Small intestine (tissue), 7 donors: ENCODE data around the gene MCTP1. TPM values are rescaled to one million over a fixed set of nuclear protein-coding genes. Genes with fewer than 3 reads are reported as not detected.

ENCODE experiments used
- DNase-seq, 2 donors: peaks; one replicate each; pipeline versions ENCODE4 v3.0.0 to v3.0.0-alpha.2; 2013
- FAIRE-seq: peaks from 2 replicates; lab custom pipeline; 2012; peaks lifted over from hg19 to GRCh38; lab: Jason Lieb, UNC
- H3K27ac ChIP-seq, 3 donors: one replicate each; pipeline ENCODE4 v1.5.1; 2013; ENCODE audit warnings: low read length in 2 of 3, mild to moderate bottlenecking in 2 of 3, control low read depth in 1 of 3, inconsistent platforms in 1 of 3, low read depth in 1 of 3, moderate library complexity in 1 of 3
- H3K27me3 ChIP-seq, 3 donors: one replicate each; pipeline ENCODE4 v1.6.1; 2013; ENCODE audit warnings: low read length in 3 of 3, inconsistent platforms in 1 of 3; ENCODE audit not compliant: control insufficient read depth in 3 of 3, insufficient read depth in 3 of 3
- H3K36me3 ChIP-seq, 3 donors: one replicate each; pipeline ENCODE4 v1.6.1; 2013; ENCODE audit warnings: low read length in 3 of 3, inconsistent platforms in 1 of 3, low read depth in 1 of 3, mild to moderate bottlenecking in 1 of 3, moderate library complexity in 1 of 3; ENCODE audit not compliant: control insufficient read depth in 3 of 3, insufficient read depth in 2 of 3
- H3K4me1 ChIP-seq, 3 donors: one replicate each; pipeline ENCODE4 v1.6.1; 2013; ENCODE audit warnings: low read length in 2 of 3, inconsistent platforms in 1 of 3, low read depth in 1 of 3, mild to moderate bottlenecking in 1 of 3, moderate library complexity in 1 of 3; ENCODE audit not compliant: control insufficient read depth in 3 of 3, insufficient read depth in 2 of 3
- H3K4me3 ChIP-seq, 3 donors: one replicate each; pipeline ENCODE4 v1.5.1; 2013; ENCODE audit warnings: low read length in 3 of 3, control low read depth in 1 of 3, inconsistent platforms in 1 of 3, low read depth in 1 of 3, mild to moderate bottlenecking in 1 of 3, moderate library complexity in 1 of 3
- H3K9me3 ChIP-seq, 2 donors: one replicate each; pipeline ENCODE4 v1.6.1; 2013; ENCODE audit warnings: low read depth in 1 of 2, low read length in 1 of 2; ENCODE audit not compliant: control insufficient read depth in 2 of 2, insufficient read depth in 1 of 2
- WGBS, 3 donors: extraction: QIAGEN DNeasy Blood & Tissue Kit; methylation state at CpG; one replicate each; pipeline ENCODE4 v1.1.7; 2013; 5-methylcytosine and 5-hydroxymethylcytosine counted together
- polyA plus RNA-seq, 4 donors: library from polyadenylated mRNA; stranded (reverse) in 3 of 4; unstranded in 1 of 4; fragments of 200-250 nt in 3 of 4; fragments of 120-200 nt in 1 of 4; gene quantifications; one replicate each; pipeline versions ENCODE4 v1.2.1 to v1.2.3, GENCODE V29; 2013
- donor health status: healthy with polysubstance abuse.
- donor health status: control.
- donor health status: control.
- donor health status: Bipolar disorder and iron deficiency.
- donor health status: healthy.

MCTP1 gene
- polyA plus RNA-seq, 4 donors: 0.22 to 6.1 (median 2.3) TPM

DNA sequence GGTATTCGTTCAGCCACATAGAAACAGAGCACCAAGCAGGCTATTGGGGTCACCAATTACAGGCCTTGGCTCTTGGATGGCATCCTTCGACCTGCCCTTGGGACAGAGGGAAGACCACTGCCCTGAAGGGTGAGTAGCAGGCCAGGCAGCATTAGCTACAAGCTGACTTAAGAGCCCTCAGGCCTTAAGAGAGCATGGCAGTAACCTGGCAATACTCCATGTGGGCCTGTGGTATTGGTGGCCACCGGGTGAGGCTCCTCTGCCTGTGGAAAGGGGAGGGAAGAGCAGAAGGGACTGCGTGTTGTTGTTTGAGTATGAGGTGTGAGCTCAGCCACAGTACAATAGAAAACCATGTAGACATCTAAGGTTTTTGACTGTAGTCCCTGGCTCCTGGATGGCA lies 170.6 kb downstream of the MCTP1 start:
- WGBS, 3 donors: 66 to 87% (median 70%) methylated on average over 4 of the region's 4 CpGs
- Histone ChIP-seq H3K9me3 (peaks cover 0 to 3% of the 10 kb centered on the region in 2 donors), H3K27ac (no peak overlapping the region), H3K4me1 (no peaks in the 10 kb centered on the region), H3K4me3 (no peak overlapping the region), H3K27me3 (no peaks in the 10 kb centered on the region), H3K36me3 (no peaks in the 10 kb centered on the region)
- DNase-seq (no peak), FAIRE-seq (no peak)

DNA sequence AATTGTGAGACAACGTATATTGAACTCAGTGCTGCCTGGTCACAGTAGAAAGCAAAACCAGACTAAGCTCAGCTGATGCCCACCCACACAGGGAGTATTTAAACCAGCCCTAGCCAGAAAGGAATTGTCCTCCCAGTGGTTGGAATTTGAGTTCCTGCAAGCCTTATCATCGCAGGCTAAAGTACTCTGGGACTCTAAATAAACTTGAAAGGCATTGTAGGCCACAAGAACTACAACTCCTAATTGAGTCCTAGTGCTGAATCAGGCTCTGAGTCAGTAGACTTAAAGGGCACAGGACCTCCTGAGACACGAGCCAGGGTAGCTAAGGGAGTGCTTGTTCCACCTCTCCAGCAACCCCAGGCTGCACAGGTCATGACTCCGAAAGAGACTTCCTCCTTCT lies 171.4 kb downstream of the MCTP1 start:
- Histone ChIP-seq H3K9me3 (peaks cover 0 to 3% of the 10 kb centered on the region in 2 donors), H3K27ac (no peak overlapping the region), H3K27me3 (no peaks in the 10 kb centered on the region), H3K36me3 (no peaks in the 10 kb centered on the region), H3K4me1 (no peaks in the 10 kb centered on the region), H3K4me3 (no peak overlapping the region)
- FAIRE-seq (no peak), DNase-seq (peak in 1 of 2 donors; percentile 36)
- WGBS, 3 donors: 33 to 60% (median 47%) methylated on average over 4 of the region's 4 CpGs

DNA sequence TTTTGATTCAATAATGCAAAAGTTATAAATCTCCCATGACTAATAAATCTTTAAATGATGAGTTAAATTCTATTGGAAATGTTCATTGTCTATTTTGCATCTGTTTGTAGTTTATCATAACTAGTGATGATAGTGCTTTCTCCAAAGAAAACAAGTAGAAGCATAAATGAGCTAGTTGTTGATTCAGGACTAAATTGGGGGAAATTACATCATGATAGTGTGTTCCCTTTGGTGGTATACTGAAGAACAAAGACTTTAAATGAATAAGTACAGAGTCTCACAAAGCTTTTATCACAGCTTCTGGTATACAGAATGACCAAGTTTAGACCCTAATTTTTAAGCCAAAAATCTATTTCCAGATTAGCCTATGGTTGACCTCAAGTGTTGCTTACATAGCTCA lies 173.8 kb downstream of the MCTP1 start:
- H3K27ac ChIP-seq: no peak overlapping the region
- H3K27me3 ChIP-seq: no peaks in the 10 kb centered on the region
- H3K9me3 ChIP-seq: peaks cover 0 to 3% of the 10 kb centered on the region in 2 donors
- DNase-seq (no peak), FAIRE-seq (no peak)
- no peak overlapping the region for H3K4me3 ChIP-seq
- no peaks in the 10 kb centered on the region for H3K36me3 ChIP-seq
- H3K4me1 ChIP-seq: no peaks in the 10 kb centered on the region

DNA sequence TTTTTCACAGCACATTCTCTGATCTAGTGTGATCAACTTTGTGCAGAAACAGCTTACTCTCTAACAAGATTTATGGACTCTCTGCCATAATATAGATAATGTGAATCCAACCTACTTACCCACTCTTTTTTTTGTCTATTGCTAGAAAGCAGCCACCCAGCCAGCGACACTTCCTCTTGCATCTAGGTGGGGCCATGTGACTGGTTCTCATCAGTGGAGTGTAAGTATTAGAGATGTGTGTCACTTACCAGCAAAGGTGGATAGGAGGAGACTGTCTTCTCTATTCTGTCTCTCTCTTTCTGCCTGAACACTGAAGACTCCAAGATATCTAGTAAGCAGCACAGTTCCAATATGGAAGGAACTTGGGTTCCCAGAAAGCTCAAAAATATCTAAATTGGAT lies 174.8 kb downstream of the MCTP1 start:
- no peaks in the 10 kb centered on the region for H3K4me1 ChIP-seq
- no peaks in the 10 kb centered on the region for H3K27me3 ChIP-seq
- no peaks in the 10 kb centered on the region for H3K36me3 ChIP-seq
- H3K9me3 ChIP-seq: peaks cover 0 to 3% of the 10 kb centered on the region in 2 donors
- no peak overlapping the region for H3K4me3 ChIP-seq
- WGBS, 3 donors: 30 to 48% (median 44%) methylated on average over 1 of the region's 1 CpG
- FAIRE-seq (no peak), DNase-seq (no peak)
- no peak overlapping the region for H3K27ac ChIP-seq

DNA sequence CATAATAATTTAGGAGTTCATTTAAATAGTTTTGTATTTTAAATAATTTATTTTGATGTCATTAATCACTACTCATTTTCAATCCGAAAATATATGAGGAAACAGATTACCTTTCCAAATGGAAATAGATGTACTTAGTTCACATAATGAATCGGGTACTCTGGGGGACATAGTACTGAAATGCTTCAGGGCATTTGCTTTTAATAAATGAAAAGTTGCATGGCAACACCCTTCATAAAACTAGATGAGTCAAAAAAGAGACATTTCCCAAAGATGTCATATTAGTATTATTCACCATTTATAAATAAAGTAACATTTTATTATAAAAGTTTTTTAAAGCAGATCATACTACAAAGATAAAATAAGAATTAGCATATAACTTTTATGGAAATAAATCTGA lies 177.8 kb downstream of the MCTP1 start:
- Histone ChIP-seq H3K9me3 (no peaks in the 10 kb centered on the region), H3K27me3 (no peaks in the 10 kb centered on the region), H3K4me3 (no peak overlapping the region), H3K4me1 (no peaks in the 10 kb centered on the region), H3K36me3 (no peaks in the 10 kb centered on the region), H3K27ac (no peak overlapping the region)
- DNase-seq (no peak), FAIRE-seq (no peak)
- 80 to 88% (median 88%) methylated on average over 2 of the region's 2 CpGs for WGBS, 3 donors

DNA sequence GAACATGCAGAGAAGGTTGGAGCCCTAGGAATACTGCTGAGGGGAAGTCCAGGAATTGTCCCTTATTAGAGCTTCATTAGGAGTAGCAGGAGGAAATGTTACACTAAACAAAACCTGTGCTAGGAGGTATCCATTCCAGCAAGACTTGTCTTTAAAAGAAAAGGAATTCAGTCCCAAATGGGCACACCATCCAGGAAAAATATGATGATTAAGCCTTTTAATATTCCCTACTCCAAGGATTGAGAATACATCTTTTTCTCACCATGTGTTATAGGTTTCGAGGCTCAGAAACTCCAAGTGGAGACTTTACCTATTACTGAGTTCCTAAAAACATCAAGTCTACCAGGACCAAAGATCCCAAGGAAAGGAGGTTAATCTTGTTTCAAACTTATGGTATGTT lies 179.3 kb downstream of the MCTP1 start:
- H3K4me1 ChIP-seq: no peaks in the 10 kb centered on the region
- WGBS, 3 donors: 65 to 92% (median 89%) methylated on average over 1 of the region's 1 CpG
- H3K4me3 ChIP-seq: no peak overlapping the region
- no peaks in the 10 kb centered on the region for H3K36me3 ChIP-seq
- no peak overlapping the region for H3K27ac ChIP-seq
- DNase-seq (no peak), FAIRE-seq (no peak)
- H3K27me3 ChIP-seq: no peaks in the 10 kb centered on the region
- H3K9me3 ChIP-seq: no peaks in the 10 kb centered on the region

DNA sequence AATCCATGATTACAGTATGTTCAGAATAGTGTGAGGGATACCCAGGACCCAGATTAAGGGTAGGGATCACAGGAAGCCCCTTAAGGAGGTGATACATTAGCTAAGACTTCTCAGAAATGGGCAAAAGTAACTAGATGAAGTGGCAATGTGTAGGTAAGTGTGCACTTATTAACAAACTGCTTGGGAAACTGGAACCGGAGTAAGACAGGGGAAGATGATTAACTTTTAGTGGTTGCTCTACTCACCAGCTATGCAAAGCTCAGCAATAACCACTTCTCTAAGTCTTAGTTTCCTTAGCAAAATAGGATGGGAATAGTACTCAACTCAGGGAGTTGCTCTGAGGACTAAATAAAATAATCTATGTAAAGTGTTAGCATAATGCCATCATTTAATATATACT lies 182.2 kb downstream of the MCTP1 start:
- no peak for FAIRE-seq

DNA sequence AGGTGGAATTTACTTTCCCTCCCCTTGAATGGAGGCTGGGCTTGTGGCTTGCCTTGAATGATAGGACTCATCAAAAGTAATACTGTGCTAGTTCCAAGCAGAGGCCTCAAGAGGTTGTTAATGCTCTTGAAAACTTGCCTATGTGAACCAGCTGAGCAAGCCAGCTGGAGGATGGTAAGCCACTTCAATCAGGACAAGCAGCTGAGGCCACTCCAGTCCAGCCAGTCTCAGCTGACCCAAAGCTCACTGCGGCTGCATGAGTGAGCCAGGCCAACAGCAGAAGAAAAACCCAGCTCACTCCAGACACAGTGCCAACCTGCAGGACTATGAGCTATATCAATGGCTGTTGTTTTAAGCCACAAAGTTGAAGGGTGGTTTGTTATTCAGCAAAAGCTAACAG lies 182.8 kb downstream of the MCTP1 start:
- no peaks in the 10 kb centered on the region for H3K27me3 ChIP-seq
- 63 to 87% (median 87%) methylated on average over 1 of the region's 1 CpG for WGBS, 3 donors
- FAIRE-seq (no peak), DNase-seq (no peak)
- no peaks in the 10 kb centered on the region for H3K4me1 ChIP-seq
- no peak overlapping the region for H3K4me3 ChIP-seq
- no peak overlapping the region for H3K27ac ChIP-seq
- H3K9me3 ChIP-seq: no peaks in the 10 kb centered on the region
- no peaks in the 10 kb centered on the region for H3K36me3 ChIP-seq

More for the DNA sequence above, 182.2 kb downstream of the MCTP1 start:
- Histone ChIP-seq H3K27ac (no peak overlapping the region), H3K27me3 (no peaks in the 10 kb centered on the region), H3K36me3 (no peaks in the 10 kb centered on the region), H3K4me3 (no peak overlapping the region), H3K9me3 (no peaks in the 10 kb centered on the region), H3K4me1 (no peaks in the 10 kb centered on the region)
- WGBS, 3 donors: 74 to 90% (median 80%) methylated on average over 1 of the region's 1 CpG
- DNase-seq: no peak

DNA sequence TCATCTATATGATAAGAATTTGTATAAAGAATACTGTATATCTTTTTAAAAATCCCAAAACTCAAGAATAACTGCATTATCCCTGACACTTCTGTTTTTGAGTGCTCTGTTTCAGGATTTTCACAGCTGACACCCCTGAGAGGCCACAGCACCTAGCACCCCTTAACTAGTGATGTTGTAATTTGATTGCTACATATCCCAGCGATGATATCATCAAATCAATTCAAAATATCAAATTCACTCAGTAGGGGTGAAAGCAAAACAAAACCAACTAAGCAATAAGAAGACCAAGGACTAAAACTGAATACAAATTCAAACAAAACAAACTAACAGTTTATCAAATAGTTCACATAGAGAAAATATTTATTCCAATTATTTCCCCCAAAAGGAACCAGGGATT lies 184.3 kb downstream of the MCTP1 start:
- Histone ChIP-seq H3K36me3 (no peaks in the 10 kb centered on the region), H3K27ac (no peak overlapping the region), H3K4me1 (no peaks in the 10 kb centered on the region), H3K4me3 (no peak overlapping the region), H3K27me3 (no peaks in the 10 kb centered on the region), H3K9me3 (no peaks in the 10 kb centered on the region)
- 87 to 93% (median 92%) methylated on average over 1 of the region's 1 CpG for WGBS, 3 donors
- no peak for FAIRE-seq
- DNase-seq: no peak
